ENCODE data around the gene TUBGCP3. TPM values are rescaled to one million over a fixed set of nuclear protein-coding genes. Genes with fewer than 3 reads are reported as not detected.

TUBGCP3 gene
- total RNA-seq, 2 donors from 2014 or later: 31.0 to 32.9 TPM

GRCh38 chr13:112464720-112465119, 123.2 kb downstream of the TUBGCP3 start:
- Histone ChIP-seq H3K27me3 (replicated peaks; ENCODE audit: insufficient read depth) (no peaks in the 10 kb centered on the region), H3K36me3 (no peaks in the 10 kb centered on the region), H3K27ac (no peak overlapping the region), H3K4me1 (ENCODE audit: control insufficient read depth in 1 of 2, low read depth in 2 of 2) (no peaks in the 10 kb centered on the region), H3K9me3 (peaks cover 5% of the 10 kb centered on the region), H3K4me3 (no peak overlapping the region)
- ATAC-seq (ENCODE audit: insufficient number of reproducible peaks, low FRiP score, low read depth) (no peak), DNase-seq (ENCODE audit: low spot score) (no peak)
- no peak for TF ChIP-seq CTCF (IDR thresholded peaks at IDR 0.05)

GRCh38 chr13:112462408-112462807, 125.5 kb downstream of the TUBGCP3 start:
- Histone ChIP-seq H3K9me3 (peaks cover 6% of the 10 kb centered on the region), H3K27me3 (replicated peaks; ENCODE audit: insufficient read depth) (no peaks in the 10 kb centered on the region), H3K4me3 (no peak overlapping the region), H3K36me3 (no peaks in the 10 kb centered on the region), H3K27ac (no peak overlapping the region), H3K4me1 (ENCODE audit: control insufficient read depth in 1 of 2, low read depth in 2 of 2) (no peaks in the 10 kb centered on the region)
- ATAC-seq (ENCODE audit: insufficient number of reproducible peaks, low FRiP score, low read depth): no peak
- no peak for DNase-seq (ENCODE audit: low spot score)
- TF ChIP-seq CTCF (IDR thresholded peaks at IDR 0.05): no peak

- Histone ChIP-seq H3K4me3 (no peak overlapping the region), H3K4me1 (ENCODE audit: control insufficient read depth in 1 of 2, low read depth in 2 of 2) (no peaks in the 10 kb centered on the region), H3K9me3 (peaks cover 4% of the 10 kb centered on the region), H3K36me3 (no peaks in the 10 kb centered on the region), H3K27me3 (replicated peaks; ENCODE audit: insufficient read depth) (no peaks in the 10 kb centered on the region), H3K27ac (no peak overlapping the region)
- DNase-seq (ENCODE audit: low spot score) (no peak), ATAC-seq (ENCODE audit: insufficient number of reproducible peaks, low FRiP score, low read depth) (no peak)
- no peak for TF ChIP-seq CTCF (IDR thresholded peaks at IDR 0.05)
These were observed 130.5 kb downstream of the TUBGCP3 start for GRCh38 chr13:112457485-112457884.

GRCh38 chr13:112457081-112457480, 130.9 kb downstream of the TUBGCP3 start:
- Histone ChIP-seq H3K27ac (no peak overlapping the region), H3K4me1 (ENCODE audit: control insufficient read depth in 1 of 2, low read depth in 2 of 2) (no peaks in the 10 kb centered on the region), H3K4me3 (no peak overlapping the region), H3K9me3 (peaks cover 4% of the 10 kb centered on the region), H3K27me3 (replicated peaks; ENCODE audit: insufficient read depth) (no peaks in the 10 kb centered on the region), H3K36me3 (no peaks in the 10 kb centered on the region)
- no peak for ATAC-seq (ENCODE audit: insufficient number of reproducible peaks, low FRiP score, low read depth)
- no peak for TF ChIP-seq CTCF (IDR thresholded peaks at IDR 0.05)
- DNase-seq (ENCODE audit: low spot score): no peak

GRCh38 chr13:112456138-112457056, 131.6 kb downstream of the TUBGCP3 start:
- no peak for TF ChIP-seq CTCF (IDR thresholded peaks at IDR 0.05)
- ATAC-seq (ENCODE audit: insufficient number of reproducible peaks, low FRiP score, low read depth) (no peak), DNase-seq (ENCODE audit: low spot score) (no peak)
- Histone ChIP-seq H3K27ac (no peak overlapping the region), H3K4me1 (ENCODE audit: control insufficient read depth in 1 of 2, low read depth in 2 of 2) (no peaks in the 10 kb centered on the region), H3K9me3 (peaks cover 4% of the 10 kb centered on the region), H3K27me3 (replicated peaks; ENCODE audit: insufficient read depth) (no peaks in the 10 kb centered on the region), H3K36me3 (no peaks in the 10 kb centered on the region), H3K4me3 (no peak overlapping the region)
